Uterus (tissue), 2 donors: ENCODE measurements around the gene ANAPC16.

Experiments
- CTCF ChIP-seq, 4 experiments: fragments of 200-600 bp in 2 of 4; fragments of 450-650 bp in 2 of 4; sonication (generic) in 2 of 4; IDR thresholded peaks; one replicate each; pipeline ENCODE4 v1.5.1; 2016 to 2019; ENCODE audit warnings: antibody characterized with exemption in 4 of 4, mild to moderate bottlenecking in 2 of 4, moderate library complexity in 1 of 4
- POLR2A ChIP-seq, 2 donors: fragments of 450-650 bp; IDR thresholded peaks; one replicate each; pipeline ENCODE4 v1.6.1; 2016; ENCODE audit warnings: antibody characterized with exemption in 2 of 2, mild to moderate bottlenecking in 1 of 2, moderate library complexity in 1 of 2

- no peak for TF ChIP-seq CTCF (IDR thresholded peaks at IDR 0.05)
- TF ChIP-seq POLR2A (IDR thresholded peaks at IDR 0.05) = peak; percentile 17 to 42
These were observed 45.4 kb downstream of the ANAPC16 start for GRCh38 chr10:72260976-72261783.
